Osteoblast (primary cell): ENCODE results near the gene NPFFR2. TPM values are rescaled to one million over a fixed set of nuclear protein-coding genes. Genes with fewer than 3 reads are reported as not detected.
"Not testable (repeated sequence)": the region's sequence is repeated elsewhere in the genome, so short reads cannot be mapped to it uniquely, and the experiment has no call there.

Experiments
- DNase-seq: peaks from one replicate; pipeline ENCODE4 v3.0.0; 2011; ENCODE audit warnings: low spot score, mixed read lengths; ENCODE audit not compliant: insufficient read length; ENCODE audit errors: missing footprints
- H2AFZ ChIP-seq: 2 replicates; pipeline ENCODE4 v1.6.0; 2011; ENCODE audit warnings: mild to moderate bottlenecking, low read length
- H3K27ac ChIP-seq: 2 replicates; pipeline ENCODE4 v1.5.1; 2011; ENCODE audit warnings: mild to moderate bottlenecking, low read depth, low read length, moderate library complexity
- H3K27me3 ChIP-seq: 2 replicates; pipeline ENCODE4 v1.6.0; 2012; ENCODE audit warnings: mild to moderate bottlenecking, control low read depth, inconsistent platforms, low read length, moderate library complexity; ENCODE audit not compliant: insufficient read depth
- H3K36me3 ChIP-seq: 2 replicates; pipeline ENCODE4 v1.5.1; 2011; ENCODE audit warnings: mild to moderate bottlenecking, low read length, control low read depth, moderate library complexity; ENCODE audit not compliant: insufficient read depth
- H3K4me1 ChIP-seq: 2 replicates; pipeline ENCODE4 v1.5.1; 2011; ENCODE audit warnings: mild to moderate bottlenecking, low read length, control low read depth, moderate library complexity; ENCODE audit not compliant: insufficient read depth
- H3K4me2 ChIP-seq: 2 replicates; pipeline ENCODE4 v1.6.0; 2011; ENCODE audit warnings: mild to moderate bottlenecking, low read length; ENCODE audit not compliant: insufficient read depth
- H3K4me3 ChIP-seq: fragments of 200-600 bp; sonication (generic); 3 replicates; pipeline ENCODE4 v1.5.1; 2012; ENCODE audit warnings: mild to moderate bottlenecking, low read length, inconsistent platforms; ENCODE audit not compliant: insufficient read depth
- H3K79me2 ChIP-seq: 2 replicates; pipeline ENCODE4 v1.6.0; 2012; ENCODE audit warnings: mild to moderate bottlenecking, low read length, control low read depth, inconsistent platforms; ENCODE audit not compliant: insufficient read depth
- H3K9me3 ChIP-seq: 2 replicates; pipeline ENCODE4 v1.5.1; 2011; ENCODE audit warnings: low read depth, low read length, control low read depth
- H4K20me1 ChIP-seq: 2 replicates; pipeline ENCODE4 v1.6.0; 2012; ENCODE audit warnings: mild to moderate bottlenecking, low read length, control low read depth; ENCODE audit not compliant: insufficient read depth
- CTCF ChIP-seq: IDR thresholded peaks from 2 replicates; pipeline ENCODE4 v1.5.1; 2011; ENCODE audit warnings: mild to moderate bottlenecking, low read depth, low read length, moderate library complexity; ENCODE audit errors: extremely low read depth
- total RNA-seq: library from RNA; depleted of rRNA; stranded (reverse); fragments of >200 nt; gene quantifications from 2 replicates; pipeline ENCODE4 v1.2.3, GENCODE V29; 2012

NPFFR2 gene
- total RNA-seq, 1 donor = not detected

- no peak overlapping the region for H3K4me3 ChIP-seq
- H3K9me3 ChIP-seq = no peaks in the 10 kb centered on the region
- H4K20me1 ChIP-seq = no peaks in the 10 kb centered on the region
- no peaks in the 10 kb centered on the region for H3K79me2 ChIP-seq
- H2AFZ ChIP-seq = no peak overlapping the region
- TF ChIP-seq CTCF = no peak
- no peak for DNase-seq
- H3K4me1 ChIP-seq = no peaks in the 10 kb centered on the region
- H3K4me2 ChIP-seq = no peak overlapping the region
- H3K27me3 ChIP-seq = no peaks in the 10 kb centered on the region
- no peak overlapping the region for H3K27ac ChIP-seq
- H3K36me3 ChIP-seq = no peaks in the 10 kb centered on the region
Observed at GRCh38 chr4:72119946-72120345, 88.1 kb downstream of the NPFFR2 start.

- no peak for DNase-seq
- no peak overlapping the region for H3K4me2 ChIP-seq
- H3K4me3 ChIP-seq = no peak overlapping the region
- H4K20me1 ChIP-seq = no peaks in the 10 kb centered on the region
- no peak overlapping the region for H3K27ac ChIP-seq
- TF ChIP-seq CTCF = no peak
- H3K27me3 ChIP-seq = no peaks in the 10 kb centered on the region
- H3K9me3 ChIP-seq = no peaks in the 10 kb centered on the region
- H2AFZ ChIP-seq = no peak overlapping the region
- no peaks in the 10 kb centered on the region for H3K4me1 ChIP-seq
- no peaks in the 10 kb centered on the region for H3K36me3 ChIP-seq
- H3K79me2 ChIP-seq = no peaks in the 10 kb centered on the region
Observed at GRCh38 chr4:72128741-72129140, 96.9 kb downstream of the NPFFR2 start.

GRCh38 chr4:72136429-72136828 lies 104.6 kb downstream of the NPFFR2 start:
- H3K79me2 ChIP-seq = no peaks in the 10 kb centered on the region
- no peaks in the 10 kb centered on the region for H3K36me3 ChIP-seq
- H3K9me3 ChIP-seq = no peaks in the 10 kb centered on the region
- H4K20me1 ChIP-seq = no peaks in the 10 kb centered on the region
- no peak overlapping the region for H3K4me3 ChIP-seq
- no peaks in the 10 kb centered on the region for H3K4me1 ChIP-seq
- no peak overlapping the region for H3K4me2 ChIP-seq
- H3K27me3 ChIP-seq = no peaks in the 10 kb centered on the region
- no peak for DNase-seq
- no peak overlapping the region for H3K27ac ChIP-seq
- no peak overlapping the region for H2AFZ ChIP-seq
- TF ChIP-seq CTCF = no peak

- H3K79me2 ChIP-seq, H3K36me3 ChIP-seq, H4K20me1 ChIP-seq, H2AFZ ChIP-seq, DNase-seq, H3K4me1 ChIP-seq, H3K4me2 ChIP-seq, H3K27me3 ChIP-seq, H3K9me3 ChIP-seq, H3K4me3 ChIP-seq, H3K27ac ChIP-seq: not testable (repeated sequence)
Observed at GRCh38 chr4:72139997-72140396, 108.2 kb downstream of the NPFFR2 start.
